ENCODE measurements around the gene PRKAG2.

The PRKAG2 gene

GRCh38 chr7:151571471-151571870 lies 305.4 kb downstream of the PRKAG2 start:
- Histone ChIP-seq H3K4me1 (ENCODE audit: control insufficient read depth, insufficient read depth, low read length) (no peaks in the 10 kb centered on the region), H3K9ac (ENCODE audit: low read length) (no peak overlapping the region), H3K4me3 (ENCODE audit: low read length) (no peak overlapping the region), H3K9me3 (ENCODE audit: control insufficient read depth, low read length) (no peaks in the 10 kb centered on the region), H3K27me3 (ENCODE audit: control insufficient read depth, insufficient read depth, low read length) (no peaks in the 10 kb centered on the region), H3K36me3 (ENCODE audit: control insufficient read depth, insufficient read depth, low read length) (no peaks in the 10 kb centered on the region)

GRCh38 chr7:151570366-151570915 lies 306.5 kb downstream of the PRKAG2 start:
- no peak overlapping the region for H3K9ac ChIP-seq (ENCODE audit: low read length)
- no peaks in the 10 kb centered on the region for H3K9me3 ChIP-seq (ENCODE audit: control insufficient read depth, low read length)
- H3K4me1 ChIP-seq (ENCODE audit: control insufficient read depth, insufficient read depth, low read length) = no peaks in the 10 kb centered on the region
- H3K36me3 ChIP-seq (ENCODE audit: control insufficient read depth, insufficient read depth, low read length) = no peaks in the 10 kb centered on the region
- no peaks in the 10 kb centered on the region for H3K27me3 ChIP-seq (ENCODE audit: control insufficient read depth, insufficient read depth, low read length)
- no peak overlapping the region for H3K4me3 ChIP-seq (ENCODE audit: low read length)

GRCh38 chr7:151568956-151569940 lies 307.7 kb downstream of the PRKAG2 start:
- no peak overlapping the region for H3K4me3 ChIP-seq (ENCODE audit: low read length)
- H3K27me3 ChIP-seq (ENCODE audit: control insufficient read depth, insufficient read depth, low read length) = no peaks in the 10 kb centered on the region
- no peaks in the 10 kb centered on the region for H3K36me3 ChIP-seq (ENCODE audit: control insufficient read depth, insufficient read depth, low read length)
- no peaks in the 10 kb centered on the region for H3K9me3 ChIP-seq (ENCODE audit: control insufficient read depth, low read length)
- no peaks in the 10 kb centered on the region for H3K4me1 ChIP-seq (ENCODE audit: control insufficient read depth, insufficient read depth, low read length)
- H3K9ac ChIP-seq (ENCODE audit: low read length) = no peak overlapping the region

- Histone ChIP-seq H3K9ac (ENCODE audit: low read length) (no peak overlapping the region), H3K36me3 (ENCODE audit: control insufficient read depth, insufficient read depth, low read length) (no peaks in the 10 kb centered on the region), H3K4me1 (ENCODE audit: control insufficient read depth, insufficient read depth, low read length) (no peaks in the 10 kb centered on the region), H3K4me3 (ENCODE audit: low read length) (no peak overlapping the region), H3K9me3 (ENCODE audit: control insufficient read depth, low read length) (no peaks in the 10 kb centered on the region), H3K27me3 (ENCODE audit: control insufficient read depth, insufficient read depth, low read length) (no peaks in the 10 kb centered on the region)
Measured at GRCh38 chr7:151566897-151567320, 310.0 kb downstream of the PRKAG2 start.

- H3K9me3 ChIP-seq (ENCODE audit: control insufficient read depth, low read length) = no peaks in the 10 kb centered on the region
- no peaks in the 10 kb centered on the region for H3K36me3 ChIP-seq (ENCODE audit: control insufficient read depth, insufficient read depth, low read length)
- no peaks in the 10 kb centered on the region for H3K27me3 ChIP-seq (ENCODE audit: control insufficient read depth, insufficient read depth, low read length)
- no peak overlapping the region for H3K4me3 ChIP-seq (ENCODE audit: low read length)
- H3K9ac ChIP-seq (ENCODE audit: low read length) = no peak overlapping the region
- H3K4me1 ChIP-seq (ENCODE audit: control insufficient read depth, insufficient read depth, low read length) = no peaks in the 10 kb centered on the region
Measured at GRCh38 chr7:151565541-151565940, 311.4 kb downstream of the PRKAG2 start.

GRCh38 chr7:151560243-151560642 lies 316.7 kb downstream of the PRKAG2 start:
- H3K36me3 ChIP-seq (ENCODE audit: control insufficient read depth, insufficient read depth, low read length) = no peaks in the 10 kb centered on the region
- no peaks in the 10 kb centered on the region for H3K27me3 ChIP-seq (ENCODE audit: control insufficient read depth, insufficient read depth, low read length)
- no peaks in the 10 kb centered on the region for H3K9me3 ChIP-seq (ENCODE audit: control insufficient read depth, low read length)

GRCh38 chr7:151559557-151560183 lies 317.2 kb downstream of the PRKAG2 start:
- Histone ChIP-seq H3K36me3 (ENCODE audit: control insufficient read depth, insufficient read depth, low read length) (no peaks in the 10 kb centered on the region), H3K27me3 (ENCODE audit: control insufficient read depth, insufficient read depth, low read length) (no peaks in the 10 kb centered on the region), H3K9me3 (ENCODE audit: control insufficient read depth, low read length) (no peaks in the 10 kb centered on the region), H3K4me1 (ENCODE audit: control insufficient read depth, insufficient read depth, low read length) (no peaks in the 10 kb centered on the region), H3K9ac (ENCODE audit: low read length) (no peak overlapping the region), H3K4me3 (ENCODE audit: low read length) (no peak overlapping the region)

More at GRCh38 chr7:151560243-151560642, 316.7 kb downstream of the PRKAG2 start:
- Histone ChIP-seq H3K4me3 (ENCODE audit: low read length) (no peak overlapping the region), H3K9ac (ENCODE audit: low read length) (no peak overlapping the region), H3K4me1 (ENCODE audit: control insufficient read depth, insufficient read depth, low read length) (no peaks in the 10 kb centered on the region)

GRCh38 chr7:151558575-151558974 lies 318.3 kb downstream of the PRKAG2 start:
- no peak overlapping the region for H3K9ac ChIP-seq (ENCODE audit: low read length)
- H3K4me1 ChIP-seq (ENCODE audit: control insufficient read depth, insufficient read depth, low read length) = no peaks in the 10 kb centered on the region
- no peak overlapping the region for H3K4me3 ChIP-seq (ENCODE audit: low read length)
- H3K36me3 ChIP-seq (ENCODE audit: control insufficient read depth, insufficient read depth, low read length) = no peaks in the 10 kb centered on the region
- no peaks in the 10 kb centered on the region for H3K9me3 ChIP-seq (ENCODE audit: control insufficient read depth, low read length)
- H3K27me3 ChIP-seq (ENCODE audit: control insufficient read depth, insufficient read depth, low read length) = no peaks in the 10 kb centered on the region

GRCh38 chr7:151556592-151556991 lies 320.3 kb downstream of the PRKAG2 start:
- Histone ChIP-seq H3K27me3 (ENCODE audit: control insufficient read depth, insufficient read depth, low read length) (no peaks in the 10 kb centered on the region), H3K36me3 (ENCODE audit: control insufficient read depth, insufficient read depth, low read length) (no peaks in the 10 kb centered on the region), H3K4me1 (ENCODE audit: control insufficient read depth, insufficient read depth, low read length) (no peaks in the 10 kb centered on the region), H3K9me3 (ENCODE audit: control insufficient read depth, low read length) (no peaks in the 10 kb centered on the region), H3K9ac (ENCODE audit: low read length) (no peak overlapping the region), H3K4me3 (ENCODE audit: low read length) (no peak overlapping the region)

- Histone ChIP-seq H3K4me3 (ENCODE audit: low read length) (no peak overlapping the region), H3K9ac (ENCODE audit: low read length) (no peak overlapping the region), H3K9me3 (ENCODE audit: control insufficient read depth, low read length) (no peaks in the 10 kb centered on the region), H3K4me1 (ENCODE audit: control insufficient read depth, insufficient read depth, low read length) (peaks cover 9% of the 10 kb centered on the region), H3K27me3 (ENCODE audit: control insufficient read depth, insufficient read depth, low read length) (no peaks in the 10 kb centered on the region), H3K36me3 (ENCODE audit: control insufficient read depth, insufficient read depth, low read length) (no peaks in the 10 kb centered on the region)
Measured at GRCh38 chr7:151553356-151553755, 323.6 kb downstream of the PRKAG2 start.

GRCh38 chr7:151552352-151553028 lies 324.4 kb downstream of the PRKAG2 start:
- peaks cover 9% of the 10 kb centered on the region for H3K4me1 ChIP-seq (ENCODE audit: control insufficient read depth, insufficient read depth, low read length)
- H3K27me3 ChIP-seq (ENCODE audit: control insufficient read depth, insufficient read depth, low read length) = no peaks in the 10 kb centered on the region
- no peak overlapping the region for H3K9ac ChIP-seq (ENCODE audit: low read length)
- H3K4me3 ChIP-seq (ENCODE audit: low read length) = no peak overlapping the region
- H3K36me3 ChIP-seq (ENCODE audit: control insufficient read depth, insufficient read depth, low read length) = no peaks in the 10 kb centered on the region
- no peaks in the 10 kb centered on the region for H3K9me3 ChIP-seq (ENCODE audit: control insufficient read depth, low read length)

All from mucosa of stomach (tissue), 1 donor.